ENCODE results near the gene AIF1L. TPM values are rescaled to one million over a fixed set of nuclear protein-coding genes. Genes with fewer than 3 reads are reported as not detected.

The AIF1L gene
- total and polyA plus RNA-seq, 2 experiments from 2014 or later: 0.28 TPM; not detected in 1

DNA sequence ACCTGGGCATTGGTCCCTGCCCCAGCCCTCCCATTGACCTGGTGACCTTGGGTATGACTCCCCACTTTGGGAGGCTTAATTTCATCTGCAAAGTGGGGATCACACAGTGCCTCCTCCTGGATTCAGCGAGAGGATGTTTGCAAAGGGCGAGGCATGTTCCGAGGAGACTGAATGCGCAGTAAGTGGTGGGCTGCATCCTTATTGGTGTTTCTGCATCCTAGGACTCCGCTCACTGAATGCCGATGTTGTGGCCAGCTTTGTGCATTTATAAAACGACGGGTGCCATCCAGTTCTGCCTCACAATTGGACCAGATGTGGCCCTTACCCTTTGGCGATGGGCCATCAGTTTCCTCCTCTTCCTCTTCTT lies 23.5 kb upstream of the AIF1L start:
- no peaks in the 10 kb centered on the region for H4K20me1 ChIP-seq (ENCODE audit: insufficient read depth)
- TF ChIP-seq EZH2phosphoT487 (IDR thresholded peaks at IDR 0.05; ENCODE audit: insufficient read depth, low read depth) (no peak), EZH2 (IDR thresholded peaks at IDR 0.05; ENCODE audit: insufficient read depth, poor library complexity, severe bottlenecking) (no peak)
- no peaks in the 10 kb centered on the region for H3K9me2 ChIP-seq (ENCODE audit: insufficient read depth)
- H3K27me3 ChIP-seq (replicated peaks; ENCODE audit: insufficient read depth): no peaks in the 10 kb centered on the region; the same call in 1 of the 2 replicates
- H3K9ac ChIP-seq: no peak overlapping the region
- H3K79me2 ChIP-seq (ENCODE audit: insufficient read depth): no peaks in the 10 kb centered on the region
- in situ Hi-C loops (cut with MboI): no loop called here
- H3K9me3 ChIP-seq (ENCODE audit: low read depth): no peaks in the 10 kb centered on the region
- no peak overlapping the region for H3K4me3 ChIP-seq
- no peaks in the 10 kb centered on the region for H3F3A ChIP-seq (ENCODE audit: insufficient read depth)
- no peak overlapping the region for H3K27ac ChIP-seq
- no peak for DNase-seq
- H3K4me2 ChIP-seq (ENCODE audit: unreplicated experiment): no peak overlapping the region
- no peaks in the 10 kb centered on the region for H3K4me1 ChIP-seq (ENCODE audit: insufficient read depth)
- no peaks in the 10 kb centered on the region for H3K36me3 ChIP-seq (ENCODE audit: low read depth)
- WGBS, 2 experiments (ENCODE audit: low coverage in 1 of 2, low lambda C conversion rate in 2 of 2, missing lambda C conversion rate in 2 of 2): 75 to 87% methylated on average over 7 to 9 of the region's 9 CpGs
- H2AFZ ChIP-seq: no peak overlapping the region

DNA sequence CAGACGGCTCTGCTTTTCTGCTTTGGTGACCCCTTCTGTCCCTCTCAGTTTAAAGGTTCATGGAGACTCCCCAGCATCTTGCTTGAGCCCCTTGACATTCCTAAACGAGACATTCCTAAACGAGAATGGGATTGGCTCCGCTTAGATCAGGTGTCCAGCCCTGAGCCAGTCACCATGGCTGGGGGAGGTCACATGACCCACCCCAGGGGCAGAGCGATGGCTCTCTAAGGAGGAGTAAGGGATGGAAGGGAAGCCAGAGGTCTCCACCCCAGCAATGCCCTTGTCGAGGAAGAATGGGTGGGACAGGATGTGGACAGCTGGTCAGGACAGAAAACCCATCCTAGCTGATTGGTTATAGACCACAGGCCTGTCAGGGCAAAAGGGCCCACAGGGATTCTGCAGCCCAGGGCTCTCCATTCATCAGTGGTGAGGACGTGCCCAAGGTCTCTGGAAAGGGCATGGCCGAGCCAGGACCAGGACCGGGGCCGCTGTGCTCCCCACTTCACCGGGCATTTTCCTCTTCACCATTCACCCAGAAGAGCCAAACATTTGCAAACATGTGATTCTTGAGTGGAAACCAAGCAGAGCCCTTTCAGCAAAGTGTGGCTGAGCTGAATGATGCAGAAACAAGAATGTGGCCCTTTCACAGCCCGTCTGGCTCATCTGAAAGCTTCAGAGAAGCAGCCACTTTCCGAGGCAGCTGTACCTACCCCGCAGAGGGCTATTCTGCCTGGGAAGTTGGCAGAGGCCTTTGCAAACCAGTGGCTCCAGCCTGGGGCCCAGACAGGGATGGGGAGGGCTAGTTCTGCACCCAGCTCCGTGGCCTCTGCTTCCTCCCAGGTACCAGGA lies 19.8 kb upstream of the AIF1L start:
- H3K79me2 ChIP-seq (ENCODE audit: insufficient read depth): no peaks in the 10 kb centered on the region
- H3K4me2 ChIP-seq (ENCODE audit: unreplicated experiment): no peak overlapping the region
- no peaks in the 10 kb centered on the region for H3K9me3 ChIP-seq (ENCODE audit: low read depth)
- DNase-seq: no peak
- H3F3A ChIP-seq (ENCODE audit: insufficient read depth): no peaks in the 10 kb centered on the region
- no peaks in the 10 kb centered on the region for H3K36me3 ChIP-seq (ENCODE audit: low read depth)
- no peaks in the 10 kb centered on the region for H3K9me2 ChIP-seq (ENCODE audit: insufficient read depth)
- no peaks in the 10 kb centered on the region for H3K4me1 ChIP-seq (ENCODE audit: insufficient read depth)
- H2AFZ ChIP-seq: no peak overlapping the region
- in situ Hi-C loops (cut with MboI): no loop called here
- no peak overlapping the region for H3K4me3 ChIP-seq
- H3K27me3 ChIP-seq (replicated peaks; ENCODE audit: insufficient read depth): no peaks in the 10 kb centered on the region; the same call in 1 of the 2 replicates
- H4K20me1 ChIP-seq (ENCODE audit: insufficient read depth): no peaks in the 10 kb centered on the region
- WGBS, 2 experiments (ENCODE audit: low coverage in 1 of 2, low lambda C conversion rate in 2 of 2, missing lambda C conversion rate in 2 of 2): 65 to 69% methylated on average over 15 of the region's 15 CpGs
- no peak overlapping the region for H3K9ac ChIP-seq
- TF ChIP-seq EZH2phosphoT487 (IDR thresholded peaks at IDR 0.05; ENCODE audit: insufficient read depth, low read depth) (no peak), EZH2 (IDR thresholded peaks at IDR 0.05; ENCODE audit: insufficient read depth, poor library complexity, severe bottlenecking) (no peak)
- no peak overlapping the region for H3K27ac ChIP-seq

DNA sequence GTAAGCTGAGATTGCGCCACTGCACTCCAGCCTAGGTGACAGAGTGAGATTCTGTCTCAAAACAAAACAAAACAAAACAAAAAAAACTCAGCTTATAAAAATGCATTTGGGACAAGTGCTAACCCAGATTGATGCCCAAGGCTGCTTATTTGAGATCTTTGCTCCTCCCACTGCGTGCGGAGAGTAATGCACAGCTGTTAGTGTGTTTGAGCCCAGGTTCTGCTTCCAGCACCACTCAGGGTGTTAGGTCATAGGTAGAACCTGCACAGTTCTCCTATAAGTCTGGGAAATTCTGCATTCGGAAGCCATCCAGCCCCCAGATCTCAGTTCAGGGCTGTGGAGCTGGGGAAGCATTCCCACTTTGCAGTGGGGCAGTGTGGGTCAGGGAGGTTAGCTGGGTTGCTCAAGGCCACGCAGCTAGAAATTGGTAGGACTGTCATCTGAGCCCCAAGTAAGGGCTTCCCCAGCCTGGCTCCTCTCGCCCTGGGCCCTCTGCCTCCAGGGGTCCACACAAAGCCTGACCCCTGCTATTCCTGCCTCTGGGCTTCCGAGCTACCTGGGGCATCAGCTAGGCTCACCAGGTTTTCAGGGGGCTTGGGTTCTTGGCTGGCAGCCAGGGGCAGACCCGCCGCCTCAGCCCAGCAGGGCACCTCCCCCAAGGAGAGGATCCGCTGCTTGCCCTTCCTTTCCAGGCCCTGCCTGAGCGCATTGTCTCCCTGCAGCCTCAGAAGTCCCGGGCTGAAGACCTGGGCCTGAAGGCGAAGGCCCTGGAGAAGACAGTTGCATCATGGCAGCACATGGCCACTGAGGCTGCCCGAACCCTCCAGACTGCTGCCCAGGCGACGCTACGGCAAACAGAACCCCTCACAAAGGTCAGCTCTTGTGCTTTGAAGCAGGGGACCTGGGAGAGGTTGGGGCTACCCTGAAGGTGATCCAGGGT lies 17.6 kb upstream of the AIF1L start:
- H3K36me3 ChIP-seq (ENCODE audit: low read depth): no peaks in the 10 kb centered on the region
- no peak overlapping the region for H3K4me3 ChIP-seq
- TF ChIP-seq EZH2phosphoT487 (IDR thresholded peaks at IDR 0.05; ENCODE audit: insufficient read depth, low read depth) (no peak), EZH2 (IDR thresholded peaks at IDR 0.05; ENCODE audit: insufficient read depth, poor library complexity, severe bottlenecking) (no peak)
- no peaks in the 10 kb centered on the region for H3F3A ChIP-seq (ENCODE audit: insufficient read depth)
- 69 to 76% methylated on average over 17 of the region's 17 CpGs for WGBS, 2 experiments (ENCODE audit: low coverage in 1 of 2, low lambda C conversion rate in 2 of 2, missing lambda C conversion rate in 2 of 2)
- H3K79me2 ChIP-seq (ENCODE audit: insufficient read depth): no peaks in the 10 kb centered on the region
- in situ Hi-C loops (cut with MboI): no loop called here
- H3K9me3 ChIP-seq (ENCODE audit: low read depth): no peaks in the 10 kb centered on the region
- H3K27me3 ChIP-seq (replicated peaks; ENCODE audit: insufficient read depth): no peaks in the 10 kb centered on the region
- DNase-seq: no peak
- H4K20me1 ChIP-seq (ENCODE audit: insufficient read depth): no peaks in the 10 kb centered on the region
- H3K9ac ChIP-seq: no peak overlapping the region
- no peaks in the 10 kb centered on the region for H3K9me2 ChIP-seq (ENCODE audit: insufficient read depth)
- H3K27ac ChIP-seq: no peak overlapping the region
- no peak overlapping the region for H3K4me2 ChIP-seq (ENCODE audit: unreplicated experiment)
- no peaks in the 10 kb centered on the region for H3K4me1 ChIP-seq (ENCODE audit: insufficient read depth)
- H2AFZ ChIP-seq: no peak overlapping the region

DNA sequence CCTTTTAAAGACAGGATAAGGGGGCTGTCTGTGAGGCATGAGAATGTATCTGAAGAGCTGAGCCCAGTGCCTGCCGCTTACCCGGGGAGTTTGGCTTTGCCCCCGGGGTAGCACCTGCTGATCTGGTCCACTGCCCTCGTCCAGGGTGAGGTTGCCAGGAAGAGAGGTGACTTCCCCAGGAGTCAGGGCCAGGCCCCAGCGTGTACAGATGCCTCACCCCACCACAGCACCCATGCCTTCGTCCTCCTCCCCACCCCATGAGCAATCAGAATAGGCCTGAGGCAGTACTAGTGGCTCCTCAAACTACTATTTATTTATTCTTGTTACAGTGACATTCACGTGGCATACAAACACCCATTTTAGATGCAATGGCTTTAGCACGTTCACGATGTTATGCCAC lies 15.7 kb upstream of the AIF1L start:
- Histone ChIP-seq H3K9me2 (ENCODE audit: insufficient read depth) (no peaks in the 10 kb centered on the region), H3K4me3 (no peak overlapping the region), H3K4me1 (ENCODE audit: insufficient read depth) (no peaks in the 10 kb centered on the region), H3K9me3 (ENCODE audit: low read depth) (no peaks in the 10 kb centered on the region), H3F3A (ENCODE audit: insufficient read depth) (no peaks in the 10 kb centered on the region), H3K27ac (no peak overlapping the region), H3K27me3 (replicated peaks; ENCODE audit: insufficient read depth) (no peaks in the 10 kb centered on the region), H2AFZ (no peak overlapping the region), H3K79me2 (ENCODE audit: insufficient read depth) (no peaks in the 10 kb centered on the region), H3K4me2 (ENCODE audit: unreplicated experiment) (no peak overlapping the region), H3K36me3 (ENCODE audit: low read depth) (no peaks in the 10 kb centered on the region), H4K20me1 (ENCODE audit: insufficient read depth) (no peaks in the 10 kb centered on the region), H3K9ac (no peak overlapping the region)
- in situ Hi-C loops (cut with MboI): no loop called here
- DNase-seq: no peak
- WGBS, 2 experiments (ENCODE audit: low coverage in 1 of 2, low lambda C conversion rate in 2 of 2, missing lambda C conversion rate in 2 of 2): 53 to 54% methylated on average over 6 to 9 of the region's 9 CpGs
- TF ChIP-seq EZH2 (IDR thresholded peaks at IDR 0.05; ENCODE audit: insufficient read depth, poor library complexity, severe bottlenecking) (no peak), EZH2phosphoT487 (IDR thresholded peaks at IDR 0.05; ENCODE audit: insufficient read depth, low read depth) (no peak)
